Measurements from ENCODE around the gene GPR15LG.
A peak's percentile ranks its signal among the peaks of the same experiment; 100 is the strongest.

- TF ChIP-seq SIN3A (IDR thresholded peaks at IDR 0.05; ENCODE audit: low read depth, low read length) (no peak), CTCF (IDR thresholded peaks at IDR 0.05 in 2 of 3, conservative IDR thresholded peaks at IDR 0.05 in 1 of 3; ENCODE audit: control insufficient read depth in 2 of 3, extremely low read depth in 1 of 3, insufficient read depth in 1 of 3, low read depth in 3 of 3, low read length in 3 of 3) (peak; percentile 96 to 99 (median 98); a peak in 5 of 6 replicates), MAX (IDR thresholded peaks at IDR 0.05; ENCODE audit: low read depth, low read length) (no peak), RBBP5 (conservative IDR thresholded peaks at IDR 0.05) (no peak), USF2 (IDR thresholded peaks at IDR 0.05; ENCODE audit: borderline replicate concordance, low read depth, low read length) (no peak), SMARCA5 (IDR thresholded peaks at IDR 0.05) (0 out of 2 replicates have a peak, but pooled peaks have one; percentile 61), TCF7 (IDR thresholded peaks at IDR 0.05; ENCODE audit: borderline replicate concordance) (no peak), HDAC2 (IDR thresholded peaks at IDR 0.05) (no peak), NBN (IDR thresholded peaks at IDR 0.05) (0 out of 2 replicates have a peak, but pooled peaks have one; percentile 48), SREBF1 (IDR thresholded peaks at IDR 0.05; ENCODE audit: low read length) (no peak), SRF (IDR thresholded peaks at IDR 0.05; ENCODE audit: low read depth in 2 of 2, low read length in 2 of 2) (no peak)
Observed at GRCh38 chr10:84205049-84205852, 31.6 kb downstream of the GPR15LG start.

All from GM12878 (cell line).